ENCODE data around the gene PID1. TPM values are rescaled to one million over a fixed set of nuclear protein-coding genes. Genes with fewer than 3 reads are reported as not detected.

Gene PID1
- total and polyA plus RNA-seq, 12 donors: 4.5 to 81.9 (median 47.0) TPM

DNA sequence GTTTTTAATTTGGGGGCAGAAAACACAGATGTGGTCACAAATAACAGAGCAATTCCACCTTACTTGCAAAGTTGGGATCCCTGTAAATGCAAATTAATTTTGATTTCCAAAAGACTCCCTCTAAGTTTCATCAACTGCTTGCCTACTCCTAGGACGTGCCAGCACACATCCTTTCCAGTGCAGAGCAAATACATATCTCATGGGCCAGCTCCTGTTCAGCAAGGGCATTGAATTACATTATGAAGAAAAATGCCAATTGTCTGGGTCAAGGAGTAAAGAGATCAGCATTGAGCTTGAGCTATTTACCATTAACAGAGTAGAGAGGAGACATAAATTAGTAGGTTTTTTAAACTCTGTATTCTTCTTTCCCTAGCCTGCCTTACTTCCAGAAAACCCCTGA lies 18.8 kb downstream of the PID1 start:
- Histone ChIP-seq H3K4me1 (replicated peaks in 1 of 2) (peaks cover 0 to 25% of the 10 kb centered on the region in 2 donors), H3K36me3 (replicated peaks in 1 of 2) (peaks cover 0 to 4% of the 10 kb centered on the region in 2 donors), H3K9me3 (replicated peaks in 1 of 3) (no peaks in the 10 kb centered on the region), H3K4me3 (no peak overlapping the region), H3K27ac (peak overlapping the region in 1 of 5 donors; percentile 21), H3K27me3 (no peaks in the 10 kb centered on the region)
- DNase-seq: no peak
- WGBS, 4 donors: 46 to 81% (median 57%) methylated on average over 1 of the region's 1 CpG
- intact Hi-C loops (cut with DNase I): no loop called here
- TF ChIP-seq, protein P1, sequence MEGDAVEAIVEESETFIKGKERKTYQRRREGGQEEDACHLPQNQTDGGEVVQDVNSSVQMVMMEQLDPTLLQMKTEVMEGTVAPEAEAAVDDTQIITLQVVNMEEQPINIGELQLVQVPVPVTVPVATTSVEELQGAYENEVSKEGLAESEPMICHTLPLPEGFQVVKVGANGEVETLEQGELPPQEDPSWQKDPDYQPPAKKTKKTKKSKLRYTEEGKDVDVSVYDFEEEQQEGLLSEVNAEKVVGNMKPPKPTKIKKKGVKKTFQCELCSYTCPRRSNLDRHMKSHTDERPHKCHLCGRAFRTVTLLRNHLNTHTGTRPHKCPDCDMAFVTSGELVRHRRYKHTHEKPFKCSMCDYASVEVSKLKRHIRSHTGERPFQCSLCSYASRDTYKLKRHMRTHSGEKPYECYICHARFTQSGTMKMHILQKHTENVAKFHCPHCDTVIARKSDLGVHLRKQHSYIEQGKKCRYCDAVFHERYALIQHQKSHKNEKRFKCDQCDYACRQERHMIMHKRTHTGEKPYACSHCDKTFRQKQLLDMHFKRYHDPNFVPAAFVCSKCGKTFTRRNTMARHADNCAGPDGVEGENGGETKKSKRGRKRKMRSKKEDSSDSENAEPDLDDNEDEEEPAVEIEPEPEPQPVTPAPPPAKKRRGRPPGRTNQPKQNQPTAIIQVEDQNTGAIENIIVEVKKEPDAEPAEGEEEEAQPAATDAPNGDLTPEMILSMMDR (IDR thresholded peaks at IDR 0.05): no peak
- no peak for TF ChIP-seq POLR2A (IDR thresholded peaks at IDR 0.05)

DNA sequence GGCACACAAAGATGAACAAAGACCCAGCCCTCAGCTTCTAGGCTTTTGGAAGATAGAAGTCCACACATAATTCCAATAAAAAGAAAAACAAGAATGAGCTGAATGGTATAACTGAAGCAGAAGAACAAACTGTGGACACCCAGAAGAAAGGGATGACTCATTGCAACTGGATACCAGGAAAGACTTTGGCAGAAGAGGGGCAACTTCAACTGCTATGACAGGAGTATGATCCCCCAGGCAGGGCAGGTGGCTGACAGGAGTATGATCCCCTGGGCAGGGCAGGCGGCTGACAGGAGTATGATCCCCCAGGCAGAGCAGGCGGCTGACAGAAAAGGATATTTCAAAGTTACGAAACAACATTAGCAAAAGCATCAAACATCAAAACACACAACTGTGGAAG lies 21.6 kb downstream of the PID1 start:
- TF ChIP-seq, protein P1 (IDR thresholded peaks at IDR 0.05): no peak
- no peak for TF ChIP-seq POLR2A (IDR thresholded peaks at IDR 0.05)
- H3K27ac ChIP-seq: no peak overlapping the region
- H3K4me3 ChIP-seq: no peak overlapping the region
- peaks cover 0 to 4% of the 10 kb centered on the region in 2 donors for H3K36me3 ChIP-seq (replicated peaks in 1 of 2)
- DNase-seq: no peak
- intact Hi-C loops (cut with DNase I): no loop called here
- no peaks in the 10 kb centered on the region for H3K9me3 ChIP-seq (replicated peaks in 1 of 3)
- H3K4me1 ChIP-seq (replicated peaks in 1 of 2): peaks cover 0 to 25% of the 10 kb centered on the region in 2 donors
- WGBS, 4 donors: 91 to 96% (median 95%) methylated on average over 3 of the region's 3 CpGs
- no peaks in the 10 kb centered on the region for H3K27me3 ChIP-seq

DNA sequence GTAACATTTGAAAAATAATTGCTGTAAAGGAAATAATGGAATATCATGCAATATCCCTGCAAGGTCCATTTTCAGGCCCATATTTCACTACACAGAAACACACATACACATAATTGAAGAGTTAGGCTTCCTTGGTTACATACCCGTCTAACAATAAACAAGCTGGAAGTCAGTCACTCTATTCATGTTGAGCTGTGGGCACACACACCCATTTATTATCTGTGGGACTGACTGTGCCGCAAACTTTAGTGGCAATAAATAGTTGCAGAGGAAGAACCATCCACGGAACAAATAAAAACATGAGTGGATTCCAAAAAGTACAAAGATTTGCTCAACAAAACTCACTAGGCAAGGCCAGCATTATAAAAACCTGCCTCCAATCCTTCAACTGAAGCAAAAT lies 24.8 kb downstream of the PID1 start:
- H3K9me3 ChIP-seq (replicated peaks in 1 of 3): no peaks in the 10 kb centered on the region
- peaks cover 0 to 1% of the 10 kb centered on the region in 2 donors for H3K4me1 ChIP-seq (replicated peaks in 1 of 2)
- intact Hi-C loops (cut with DNase I): no loop called here
- TF ChIP-seq, protein P1 (IDR thresholded peaks at IDR 0.05): no peak
- no peak for TF ChIP-seq POLR2A (IDR thresholded peaks at IDR 0.05)
- WGBS, 4 donors: 69 to 92% (median 84%) methylated on average over 3 of the region's 3 CpGs
- H3K27ac ChIP-seq: no peak overlapping the region
- H3K4me3 ChIP-seq: no peak overlapping the region
- peaks cover 0 to 4% of the 10 kb centered on the region in 2 donors for H3K36me3 ChIP-seq (replicated peaks in 1 of 2)
- no peak for DNase-seq
- no peaks in the 10 kb centered on the region for H3K27me3 ChIP-seq

DNA sequence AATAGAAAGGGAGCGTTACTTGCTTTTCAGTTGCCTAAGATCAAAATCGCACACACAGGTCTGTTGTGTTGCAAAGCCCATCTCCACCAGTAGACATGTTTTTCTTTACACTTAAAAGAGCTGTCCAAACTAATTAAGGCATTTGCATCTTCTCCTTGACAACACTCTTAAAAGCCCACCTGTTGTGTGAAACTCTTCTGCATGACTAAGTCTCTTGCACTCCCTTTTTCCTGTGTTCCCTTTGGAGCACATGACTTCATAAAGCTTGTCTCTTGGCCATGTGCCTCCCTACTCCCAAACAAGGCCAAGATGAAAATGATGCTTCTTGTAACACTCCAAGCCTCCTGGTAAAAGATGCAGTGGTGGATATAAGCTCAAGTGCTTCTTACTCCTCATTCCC lies 26.1 kb downstream of the PID1 start:
- no peak for TF ChIP-seq POLR2A (IDR thresholded peaks at IDR 0.05)
- TF ChIP-seq, protein P1 (IDR thresholded peaks at IDR 0.05): no peak
- no peak overlapping the region for H3K27ac ChIP-seq
- no peaks in the 10 kb centered on the region for H3K9me3 ChIP-seq (replicated peaks in 1 of 3)
- H3K27me3 ChIP-seq: no peaks in the 10 kb centered on the region
- WGBS, 4 donors: 89 to 95% (median 92%) methylated on average over 2 of the region's 2 CpGs
- intact Hi-C loops (cut with DNase I): no loop called here
- peaks cover 0 to 4% of the 10 kb centered on the region in 2 donors for H3K36me3 ChIP-seq (replicated peaks in 1 of 2)
- H3K4me1 ChIP-seq (replicated peaks in 1 of 2): no peaks in the 10 kb centered on the region
- no peak for DNase-seq
- no peak overlapping the region for H3K4me3 ChIP-seq
